NCI-H187 treated with DMSO at 0.1 percent for 48 hours (cell line): ENCODE data around the gene SLC30A2.

Experiments
- DNase-seq: peaks from one replicate; lab custom pipeline; 2025; lab: John Stamatoyannopoulos, UW

SLC30A2 gene

DNA sequence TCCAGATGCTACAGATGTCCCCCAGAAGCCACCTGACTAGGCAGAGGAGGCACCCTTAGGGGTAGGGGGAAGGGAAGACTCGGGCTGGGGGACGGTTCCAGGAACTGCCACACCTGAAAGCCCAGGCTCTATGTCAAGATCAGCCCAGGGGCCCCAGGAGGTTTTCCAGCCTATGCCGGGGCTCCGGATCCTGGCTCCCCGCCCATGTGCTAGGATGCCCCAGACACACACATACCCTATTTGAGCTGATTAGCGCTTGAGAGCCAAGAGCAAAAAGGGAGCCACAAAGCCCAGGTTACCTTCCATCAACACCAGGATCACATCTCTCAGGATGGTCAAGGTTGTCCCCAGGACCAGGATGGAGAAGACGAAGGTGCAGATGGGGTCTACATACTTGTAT lies 4.5 kb downstream of the SLC30A2 start:
- DNase-seq, result no peak

DNA sequence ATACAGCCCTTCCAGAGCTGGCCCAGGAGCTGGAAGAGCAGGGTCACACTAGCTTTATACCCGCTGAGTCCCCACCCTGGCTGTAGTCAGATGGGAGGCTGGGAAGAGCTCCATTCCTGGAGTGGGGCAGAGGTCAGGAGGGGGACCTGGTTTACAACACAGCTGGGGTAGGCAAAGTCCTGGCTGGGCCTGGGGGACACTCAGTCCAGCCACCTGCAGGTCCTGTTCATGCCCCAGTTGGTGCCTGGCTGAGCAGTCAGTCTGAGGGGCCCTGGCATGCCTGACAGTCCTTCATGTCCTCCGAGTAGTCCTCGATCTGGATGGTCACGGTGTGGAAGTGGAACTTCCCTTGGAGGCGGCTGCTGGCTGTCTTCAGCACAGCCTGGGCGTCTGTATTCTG lies 7.0 kb downstream of the SLC30A2 start:
- no peak for DNase-seq

DNA sequence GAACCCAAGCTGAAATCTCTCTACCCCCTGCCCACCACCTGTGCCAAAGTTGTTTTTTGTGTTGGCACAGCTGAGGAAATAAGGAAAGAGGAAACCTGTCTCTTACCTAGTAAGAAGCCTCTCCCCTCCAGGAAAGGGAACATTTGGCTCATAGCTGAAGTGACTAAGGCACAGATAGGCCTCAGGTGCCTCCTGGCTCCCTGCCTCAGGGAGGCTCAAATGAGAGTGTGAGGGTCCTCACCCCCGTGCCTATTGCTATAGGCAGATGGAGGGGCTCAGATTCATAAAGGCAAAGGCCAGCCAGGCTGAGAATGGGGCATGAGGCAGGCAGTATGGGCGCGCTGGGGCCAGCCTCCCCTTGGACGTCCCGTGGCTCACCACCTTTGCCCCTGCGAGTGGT lies 7.4 kb downstream of the SLC30A2 start:
- DNase-seq, result no peak

DNA sequence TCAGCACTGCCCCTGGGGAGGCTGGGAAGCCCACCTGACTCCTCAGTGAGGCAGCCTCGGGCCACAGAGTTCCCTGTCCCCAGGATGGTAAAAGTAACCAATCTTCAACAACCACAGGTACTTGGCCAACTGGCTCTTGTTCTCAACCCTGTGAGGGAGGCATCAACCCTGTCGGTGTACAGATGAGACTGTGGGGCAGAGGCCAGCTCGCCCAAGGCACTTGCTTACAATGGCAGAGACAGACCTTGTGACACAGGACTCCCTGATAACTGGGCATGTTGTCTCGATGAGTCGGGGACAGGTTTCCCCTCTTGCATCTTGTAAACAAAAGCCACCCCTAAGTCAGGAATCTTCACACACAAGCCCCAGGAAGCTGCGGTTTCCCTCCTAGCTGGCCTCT lies 8.0 kb downstream of the SLC30A2 start:
- DNase-seq, result no peak

DNA sequence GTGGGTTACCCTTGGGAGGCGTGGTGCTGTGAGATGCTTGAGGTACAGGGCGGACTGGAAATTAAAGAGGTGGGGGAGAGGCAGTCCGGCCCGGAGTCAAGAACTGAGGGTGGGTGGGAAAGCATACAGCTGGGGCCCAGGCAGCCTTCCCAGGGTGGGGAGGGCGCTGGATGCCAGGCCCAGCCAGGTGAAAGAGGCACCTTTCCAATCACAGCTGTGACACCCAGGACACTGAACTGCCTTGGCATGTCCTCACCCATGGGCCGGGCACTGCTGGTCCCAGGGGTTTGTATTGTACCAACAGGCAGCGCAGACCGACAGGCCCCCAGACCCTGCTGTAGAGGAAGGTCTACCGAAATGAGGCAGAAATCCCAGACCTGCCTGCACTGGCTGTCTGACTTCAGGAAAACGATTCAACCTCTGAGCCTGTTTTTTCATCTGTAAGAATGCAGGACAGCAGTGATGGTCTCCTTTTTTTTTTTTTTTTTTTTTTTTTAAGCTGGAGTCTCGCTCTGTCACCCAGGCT lies 9.1 kb downstream of the SLC30A2 start:
- DNase-seq, result no peak

DNA sequence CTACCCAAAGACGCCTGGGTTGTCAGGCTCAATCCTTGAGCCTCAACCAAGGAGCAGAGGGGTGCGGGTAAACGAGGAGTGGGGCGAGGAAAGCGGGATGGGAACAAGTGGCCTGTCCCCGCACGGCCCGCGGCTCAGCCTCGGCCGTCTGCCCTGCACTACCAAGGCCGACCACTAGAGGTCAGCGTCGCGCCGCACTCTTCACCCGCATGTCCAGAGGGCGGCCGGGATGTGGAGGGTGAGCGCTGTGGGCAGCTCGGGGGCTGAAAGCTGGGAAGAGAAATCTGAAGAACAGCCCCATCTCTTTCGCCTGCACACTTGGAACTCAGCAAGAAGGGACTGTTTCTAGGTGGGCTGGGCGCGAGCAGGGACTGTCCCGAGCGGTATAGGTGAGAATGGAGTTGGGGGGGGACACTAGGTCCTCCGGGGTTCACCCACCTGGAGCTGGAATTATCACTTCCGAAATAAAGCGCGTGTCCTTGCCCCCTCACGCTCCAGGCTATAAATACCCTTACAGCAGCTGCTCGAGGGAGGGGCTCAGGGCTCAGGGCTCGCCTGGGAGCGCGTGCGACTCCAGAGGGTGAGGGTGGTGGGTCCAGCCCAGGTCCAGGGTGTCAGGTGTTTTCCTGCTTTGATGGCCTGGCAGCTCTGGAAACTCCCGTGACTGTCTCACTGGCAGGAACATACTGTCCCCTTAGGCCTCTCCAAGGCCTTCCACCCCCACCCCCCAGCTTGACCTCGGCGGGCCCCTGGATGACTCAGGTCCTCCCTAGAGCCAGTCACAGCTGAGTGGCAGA lies 9.8 kb downstream of the SLC30A2 start:
- DNase-seq, result no peak

DNA sequence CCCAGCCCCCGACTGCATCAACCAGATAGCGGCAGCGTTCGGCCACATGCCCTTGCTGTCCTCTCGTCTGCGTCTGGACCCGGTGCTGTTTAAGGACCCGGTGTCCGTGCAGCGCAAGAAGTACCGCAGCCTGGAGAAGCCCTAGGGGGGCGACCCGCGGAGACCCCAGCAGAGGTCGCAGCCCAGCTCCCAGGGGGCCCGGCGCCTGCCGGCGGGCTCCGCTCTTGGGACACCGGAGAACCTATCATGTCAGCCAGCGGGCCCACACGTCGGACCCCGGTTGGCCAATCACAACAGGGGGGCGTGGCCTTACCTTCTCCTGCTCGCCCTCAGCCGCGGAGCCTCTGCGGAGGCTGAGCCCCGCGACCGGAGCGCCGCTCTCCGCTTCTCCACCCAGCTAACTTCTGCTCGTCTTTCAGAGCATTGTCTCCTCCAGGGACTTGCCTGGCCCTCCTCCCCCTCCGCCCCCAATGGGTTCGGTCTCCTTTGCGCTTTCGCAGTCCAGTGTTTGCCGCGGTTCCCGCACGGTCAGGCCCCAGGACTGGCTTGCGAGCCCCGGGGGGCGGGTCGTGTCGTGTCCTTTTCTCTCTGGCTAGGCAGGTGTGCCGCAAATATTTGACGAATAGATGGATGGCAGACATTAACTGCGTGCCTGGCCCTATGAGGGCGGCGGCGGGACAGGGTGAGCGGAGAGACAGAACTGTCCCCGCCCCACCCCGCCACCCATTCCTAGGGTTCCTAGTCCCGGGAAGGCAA lies 10.5 kb downstream of the SLC30A2 start:
- peak; percentile 59 for DNase-seq

DNA sequence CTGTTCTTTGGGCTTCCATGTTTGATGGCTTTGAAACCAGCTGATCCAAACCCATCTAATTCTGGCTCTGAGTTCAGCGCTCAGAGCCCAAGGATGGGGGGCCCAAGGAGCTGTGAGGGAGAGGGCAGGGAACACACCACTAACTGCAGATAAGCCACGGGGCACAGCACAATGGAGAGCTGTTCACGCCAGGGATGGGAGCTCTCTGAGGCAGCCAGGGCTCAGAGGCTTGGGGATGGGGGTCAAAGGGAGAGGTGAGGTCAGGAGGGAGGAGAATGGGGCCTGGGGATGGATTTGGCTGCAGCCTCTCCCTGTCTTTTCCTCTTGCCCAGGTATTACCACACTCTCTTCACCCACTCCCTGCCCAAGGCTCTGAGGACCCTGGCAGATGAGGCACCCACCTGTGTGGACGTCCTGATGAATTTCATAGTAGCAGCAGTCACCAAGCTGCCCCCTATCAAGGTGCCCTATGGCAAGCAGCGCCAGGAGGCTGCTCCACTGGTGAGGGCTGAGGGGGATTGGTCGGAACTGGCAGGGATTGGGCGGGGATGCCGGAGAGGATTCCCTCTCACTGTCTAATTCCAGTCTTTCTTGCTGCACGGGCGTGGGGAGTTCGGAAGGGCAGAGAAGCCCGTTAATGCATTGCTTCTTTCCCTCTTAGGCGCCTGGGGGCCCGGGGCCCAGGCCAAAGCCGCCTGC lies 11.3 kb downstream of the SLC30A2 start:
- no peak for DNase-seq

DNA sequence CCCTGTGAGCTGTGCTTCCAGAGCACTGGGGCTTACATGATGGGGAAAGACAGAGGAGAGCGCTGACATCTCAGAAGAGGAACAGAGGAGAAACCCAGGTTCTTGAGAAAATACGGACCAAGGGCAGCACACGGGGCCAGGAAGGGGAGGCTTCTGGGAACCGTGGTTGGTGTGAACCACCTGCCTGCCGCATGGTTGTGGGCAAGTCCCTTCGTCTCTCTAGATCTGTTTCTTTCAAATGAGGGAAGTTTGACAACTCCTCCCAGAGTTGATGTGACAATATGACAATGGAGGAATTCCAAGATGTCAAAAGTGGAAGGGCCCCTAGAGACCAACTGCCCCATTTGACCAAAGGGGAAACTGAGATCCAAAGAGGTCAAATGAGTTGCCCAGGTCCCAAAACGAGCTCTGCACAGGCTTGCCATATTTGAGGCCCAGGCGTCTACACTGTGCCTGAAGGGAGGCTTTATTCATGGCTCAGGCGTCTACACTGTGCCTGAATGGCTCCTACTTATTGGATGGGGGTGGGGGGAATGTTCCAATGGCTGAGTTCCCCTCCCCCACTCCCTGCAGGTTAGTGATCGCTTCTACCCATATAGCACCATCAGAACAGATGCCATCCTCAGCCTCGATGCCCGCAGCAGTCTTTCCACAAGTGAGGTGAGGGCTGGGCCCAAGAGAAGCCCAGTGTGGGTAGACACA lies 13.1 kb downstream of the SLC30A2 start:
- no peak for DNase-seq

DNA sequence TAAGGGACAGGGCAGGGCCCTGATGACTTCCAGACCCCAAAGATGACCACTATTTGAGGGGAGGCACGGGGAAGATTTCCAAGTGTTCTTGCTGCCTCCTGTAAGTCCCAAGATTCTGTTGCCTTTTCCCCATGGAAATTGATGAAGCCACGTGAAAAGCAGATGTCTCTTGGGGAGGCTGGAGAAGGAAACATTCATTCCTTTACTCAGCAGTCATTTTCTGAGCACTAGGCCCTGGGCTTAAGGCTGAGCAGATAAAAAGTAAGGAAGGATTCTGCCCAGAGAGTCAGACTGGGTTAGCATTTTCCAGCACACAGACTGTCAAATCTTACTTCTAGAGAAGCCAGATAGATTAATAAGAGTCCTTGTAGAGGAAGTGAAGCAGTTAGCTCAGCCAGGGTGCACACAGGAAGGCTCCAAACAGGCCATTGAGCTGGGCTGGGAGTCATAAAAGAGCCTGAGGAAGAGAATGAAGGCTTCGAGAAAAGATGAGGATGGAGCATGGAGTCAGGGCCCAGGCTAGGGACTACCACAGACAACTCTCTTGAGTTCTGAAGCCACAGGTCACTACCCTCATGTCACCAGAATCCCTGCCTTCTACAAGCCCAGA lies 14.2 kb downstream of the SLC30A2 start:
- DNase-seq, result no peak

DNA sequence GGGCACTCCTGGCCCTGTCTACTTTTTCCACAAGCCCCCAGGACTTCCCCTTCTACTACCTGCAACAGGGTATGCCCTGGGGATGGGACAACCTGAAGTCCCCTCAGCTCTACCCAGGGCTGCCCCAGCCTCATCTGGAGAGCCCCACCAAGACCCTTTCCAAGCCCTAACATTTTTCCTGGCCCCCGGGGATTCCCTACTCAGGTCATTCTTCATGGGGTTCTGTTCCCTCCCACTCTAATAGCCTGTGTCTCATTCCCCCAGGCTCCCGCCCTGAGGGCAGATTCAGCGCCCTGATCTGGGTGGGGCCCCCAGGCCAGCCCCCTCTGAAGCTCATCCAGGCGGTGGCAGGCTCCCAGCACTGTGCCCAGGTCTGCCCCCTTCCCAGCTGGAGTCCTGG lies 14.7 kb downstream of the SLC30A2 start:
- no peak for DNase-seq

DNA sequence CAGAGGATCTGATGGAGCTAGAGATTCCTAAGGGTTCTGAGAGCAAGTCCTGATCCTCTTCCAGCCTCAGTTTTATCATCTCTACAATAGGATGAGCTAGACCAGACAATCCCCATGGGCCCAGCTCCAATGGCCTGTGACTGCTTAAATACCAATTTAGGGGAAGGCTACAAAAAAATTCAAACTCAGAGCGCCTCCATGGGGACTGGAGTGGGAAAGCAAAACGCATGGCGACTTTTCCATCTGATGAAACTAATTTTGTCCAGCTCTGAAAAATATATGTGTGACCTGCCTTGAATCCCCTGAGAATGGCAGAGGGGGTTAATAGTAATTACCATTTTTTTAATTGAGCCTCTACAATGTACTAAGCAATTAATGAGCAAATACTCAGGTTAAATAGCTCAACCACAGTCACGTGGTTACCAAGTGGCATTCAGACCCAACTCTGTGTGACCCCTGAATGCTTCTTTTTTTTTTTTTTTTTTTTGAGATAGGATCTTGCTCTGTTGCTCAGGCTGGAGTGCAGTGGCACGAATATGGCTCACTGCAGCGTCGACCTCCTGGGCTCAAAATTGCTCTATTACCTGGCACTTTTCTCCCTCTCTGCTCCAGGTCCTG lies 15.9 kb downstream of the SLC30A2 start:
- DNase-seq, result no peak

DNA sequence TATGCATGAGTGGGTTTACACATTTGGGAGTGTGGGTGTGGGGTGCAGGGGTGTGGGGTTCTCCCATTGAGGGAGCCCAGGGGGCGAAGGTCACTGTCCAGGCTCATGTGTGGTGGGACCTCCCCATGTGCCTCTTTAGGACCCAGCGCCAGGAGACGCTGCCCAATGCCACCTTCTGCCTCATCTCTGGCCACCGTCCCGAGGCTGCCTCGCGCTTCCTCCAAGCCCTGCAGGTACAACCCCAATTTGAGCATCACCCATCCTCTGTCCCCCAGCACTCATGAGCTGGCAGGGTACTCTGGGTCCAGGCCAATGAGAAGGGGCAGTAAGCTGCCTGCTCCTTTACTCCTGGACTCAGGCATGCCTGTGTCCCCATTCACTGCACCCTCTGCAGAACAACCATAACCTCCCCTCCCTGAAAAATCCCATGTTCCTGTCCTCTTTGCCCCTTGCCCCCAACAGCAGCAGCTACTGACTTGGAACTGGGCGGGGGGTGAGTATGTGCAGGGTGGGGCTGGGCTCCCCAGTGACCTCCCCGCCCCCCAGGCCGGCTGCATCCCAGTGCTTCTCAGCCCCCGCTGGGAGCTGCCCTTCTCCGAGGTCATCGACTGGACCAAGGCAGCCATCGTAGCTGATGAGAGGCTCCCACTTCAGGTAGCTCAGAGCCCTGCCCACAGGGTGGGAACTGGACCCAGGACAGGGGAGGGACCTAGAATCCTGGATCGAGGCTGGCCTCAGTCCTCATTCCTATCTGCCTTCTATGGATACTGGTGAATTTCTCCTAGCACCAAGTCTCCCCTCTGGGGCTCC lies 16.7 kb downstream of the SLC30A2 start:
- DNase-seq, result no peak

DNA sequence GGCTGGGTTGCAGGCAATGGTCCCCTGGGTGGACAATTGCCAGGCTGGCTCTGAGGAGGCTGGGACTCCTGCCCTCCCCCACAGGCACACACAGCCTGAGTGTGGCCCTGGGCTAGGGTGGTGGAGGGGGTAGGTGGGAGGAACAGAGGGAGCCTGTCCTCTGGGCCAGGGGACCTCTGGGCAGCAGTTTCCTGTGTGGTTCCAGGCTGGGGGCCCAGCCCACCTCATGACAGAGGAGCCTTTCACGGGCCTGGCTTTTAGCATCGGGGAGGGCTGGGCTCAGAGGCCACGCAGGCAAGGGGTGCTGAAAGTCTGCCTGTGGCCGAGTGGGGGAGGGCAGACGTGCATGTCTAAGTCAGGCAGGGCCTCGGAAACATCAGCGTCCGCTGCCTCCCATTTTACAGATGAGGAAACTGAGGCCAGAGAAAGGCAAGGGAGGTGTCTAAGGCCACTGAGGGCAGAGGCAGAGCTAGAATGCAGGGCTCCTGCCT lies 17.4 kb downstream of the SLC30A2 start:
- no peak for DNase-seq

DNA sequence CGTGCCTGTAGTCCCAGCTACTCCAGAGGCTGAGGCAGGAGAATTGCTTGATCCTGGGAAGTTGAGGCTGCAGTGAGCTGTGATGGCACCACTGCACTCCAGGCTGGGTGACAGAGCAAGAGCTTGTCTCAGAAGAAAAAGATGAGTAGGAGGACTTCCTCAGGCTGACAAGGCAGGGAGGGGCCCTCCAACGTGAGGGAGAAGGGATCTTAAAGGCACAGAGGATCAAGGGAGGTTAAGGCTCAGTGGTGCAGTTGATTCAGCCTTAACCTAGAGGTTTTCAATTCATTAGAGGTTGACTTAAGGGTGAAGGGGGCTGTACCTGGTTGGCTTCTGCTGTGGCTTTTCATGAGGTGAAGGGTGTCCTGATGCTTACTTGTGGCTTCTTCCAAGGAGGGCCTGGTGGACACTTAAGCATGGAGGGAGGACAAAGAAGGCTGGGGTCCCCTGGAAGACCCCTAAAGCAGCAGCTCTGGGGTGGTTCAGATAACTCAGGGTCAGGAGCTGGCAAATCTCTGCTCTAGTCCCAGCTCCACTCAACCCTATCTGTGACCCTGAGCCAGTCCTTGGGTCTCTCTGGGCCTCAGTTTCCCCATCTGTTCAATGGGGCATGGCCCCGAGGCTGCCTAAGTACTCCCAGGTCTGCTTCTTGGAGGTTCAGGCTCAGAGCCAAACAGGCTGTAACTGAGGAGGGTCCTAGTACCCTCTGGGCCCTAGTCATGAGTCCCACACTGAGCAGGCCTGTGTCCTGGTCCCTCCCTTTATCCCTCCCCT lies 18.0 kb downstream of the SLC30A2 start:
- DNase-seq, result no peak

DNA sequence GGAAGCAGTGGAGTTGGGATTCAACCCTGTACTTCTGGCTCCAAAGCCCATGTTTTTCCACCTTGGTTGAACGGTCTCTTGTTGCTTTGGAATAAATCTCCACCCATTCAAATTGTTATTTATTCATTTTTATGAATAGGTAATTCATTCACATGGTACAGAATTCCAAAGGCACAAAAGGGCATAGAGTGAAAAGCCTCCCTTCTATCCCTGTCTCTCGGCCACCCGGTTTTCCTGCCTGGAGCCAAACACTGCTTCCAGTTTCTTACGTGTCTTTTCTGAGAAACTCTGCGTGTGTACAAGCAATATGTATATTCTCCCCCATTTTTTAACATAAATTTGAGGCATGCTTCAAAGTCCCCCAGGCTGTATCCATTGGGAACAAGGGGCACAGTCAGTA lies 20.4 kb downstream of the SLC30A2 start:
- no peak for DNase-seq

DNA sequence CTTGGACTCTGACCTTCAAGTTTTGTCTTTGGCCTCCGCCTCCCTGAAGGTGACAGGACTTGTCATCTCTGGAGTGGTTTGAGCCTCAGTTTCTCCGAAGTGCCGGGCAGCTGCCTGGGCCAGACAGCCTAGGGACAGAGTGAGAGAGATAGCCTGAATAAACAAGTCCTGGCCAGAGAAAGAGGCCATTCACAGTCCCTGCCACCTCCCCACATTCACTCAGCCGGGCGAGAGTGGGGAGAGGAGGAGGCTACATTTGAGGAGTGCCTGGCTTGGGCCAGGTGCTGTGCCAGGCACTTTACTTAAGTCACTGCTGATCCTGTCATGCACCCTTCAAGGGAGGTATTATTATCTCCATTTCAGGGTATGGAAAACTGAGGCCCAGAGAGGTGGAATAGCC lies 20.9 kb downstream of the SLC30A2 start:
- DNase-seq, result no peak

DNA sequence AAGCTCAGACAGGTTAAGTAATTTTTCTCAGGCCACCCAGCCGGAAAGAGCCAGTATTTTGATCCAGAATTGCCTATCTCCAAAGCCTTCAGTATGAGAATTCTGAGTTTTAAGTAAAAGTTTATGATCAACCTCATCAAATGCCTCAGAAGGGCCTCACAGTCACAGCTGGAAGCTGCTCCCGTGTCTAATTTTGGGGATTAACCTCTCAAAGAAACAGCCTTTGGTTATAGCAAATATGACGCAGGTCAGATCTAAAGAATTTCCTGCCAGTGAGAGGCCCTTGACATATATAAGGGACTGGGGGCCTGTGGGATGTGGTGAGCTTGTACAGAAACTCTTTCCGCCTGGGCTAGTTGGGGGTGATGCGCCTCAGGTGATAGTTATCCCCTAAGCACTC lies 22.1 kb downstream of the SLC30A2 start:
- no peak for DNase-seq

DNA sequence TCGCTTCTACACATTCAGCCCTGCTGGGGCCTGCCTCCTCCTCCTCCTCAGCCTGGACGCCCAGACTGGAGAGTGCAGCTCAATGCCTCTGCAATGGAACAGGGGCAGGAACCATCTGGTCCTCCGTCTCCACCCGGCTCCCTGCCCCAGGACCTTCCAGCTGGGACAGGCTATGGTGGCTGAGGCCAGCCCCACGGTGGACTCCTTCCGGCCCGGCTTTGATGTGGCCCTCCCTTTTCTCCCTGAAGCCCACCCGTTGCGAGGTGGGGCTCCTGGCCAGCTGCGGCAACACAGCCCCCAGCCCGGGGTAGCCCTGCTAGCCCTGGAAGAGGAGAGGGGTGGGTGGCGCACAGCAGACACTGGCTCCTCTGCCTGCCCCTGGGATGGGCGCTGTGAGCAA lies 22.9 kb downstream of the SLC30A2 start:
- DNase-seq, result no peak
